GM18505 (cell line): Measurements from ENCODE around the gene RHBDL3.
"Not testable (repeated sequence)": the region's sequence is repeated elsewhere in the genome, so short reads cannot be mapped to it uniquely, and the experiment has no call there.

Experiments
- ATAC-seq: cut with Tn5 transposase; IDR thresholded peaks from one replicate; pipeline ENCODE4 v1.9.1; 2021; ENCODE audit not compliant: unreplicated experiment
- POLR2A ChIP-seq: IDR thresholded peaks from 4 replicates; pipeline ENCODE4 v1.6.1; 2011; ENCODE audit warnings: borderline replicate concordance; ENCODE audit not compliant: insufficient read depth, insufficient read length; ENCODE audit errors: extremely low read depth

Gene RHBDL3

DNA sequence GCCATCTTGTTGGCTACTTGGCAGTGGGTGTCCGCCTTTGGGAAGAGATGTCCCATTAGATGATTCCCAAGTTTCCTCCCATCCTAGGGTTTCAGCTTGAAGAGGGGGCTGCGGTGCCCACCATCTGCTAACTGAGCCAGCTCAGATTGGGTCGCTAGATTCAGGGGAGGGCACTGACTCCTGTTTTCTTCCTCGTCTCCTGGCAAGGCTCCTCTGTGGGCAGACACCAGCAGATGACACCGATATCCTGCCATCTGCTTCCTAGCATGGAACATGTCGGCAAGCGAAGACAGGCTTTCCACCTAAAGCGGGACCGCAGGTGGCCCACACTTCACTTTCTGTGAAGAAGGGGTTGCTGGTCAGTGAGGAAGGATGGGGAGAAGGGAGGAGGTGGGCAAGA, 49.0 kb downstream of the RHBDL3 start:
- ATAC-seq, result no peak
- no peak for TF ChIP-seq POLR2A

DNA sequence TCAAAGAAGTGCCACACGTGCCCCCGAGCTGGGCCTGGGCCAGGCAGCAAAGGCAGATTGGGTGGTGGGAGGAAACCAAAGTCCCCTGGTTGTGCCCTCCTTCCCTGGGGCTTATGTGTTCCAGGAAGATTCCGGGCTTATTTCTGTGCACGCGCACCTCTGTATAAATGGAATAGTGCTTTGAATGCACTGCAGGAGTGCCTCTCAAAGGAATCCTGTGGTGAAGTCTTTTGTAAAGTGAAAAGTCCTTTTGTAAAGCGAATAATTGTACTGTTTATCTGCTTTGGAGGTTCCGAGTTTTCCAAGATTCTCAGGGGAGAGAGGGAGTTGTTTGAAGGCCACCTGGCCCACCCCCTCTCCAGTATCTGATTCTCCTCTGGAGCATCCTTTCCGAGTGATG, 49.5 kb downstream of the RHBDL3 start:
- TF ChIP-seq POLR2A, result no peak
- ATAC-seq, result no peak

DNA sequence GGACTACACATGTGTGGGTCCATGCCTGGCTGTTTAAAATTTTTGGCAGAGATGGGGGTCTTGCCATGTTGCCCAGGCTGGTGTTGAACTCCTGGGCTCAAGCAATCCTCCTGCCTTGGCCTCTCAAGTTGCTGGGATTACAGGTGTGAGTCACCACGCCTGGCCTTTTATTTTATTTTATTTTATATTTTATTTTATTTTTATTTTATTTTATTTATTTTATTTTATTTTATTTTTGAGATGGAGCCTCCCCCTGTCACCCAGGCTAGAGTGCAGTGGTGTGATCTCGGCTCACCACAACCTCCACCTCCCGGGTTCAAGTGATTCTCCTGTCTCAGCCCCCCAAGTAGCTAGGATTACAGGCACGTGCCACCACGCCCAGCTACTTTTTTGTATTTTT, 51.0 kb downstream of the RHBDL3 start:
- ATAC-seq, result not testable (repeated sequence)

DNA sequence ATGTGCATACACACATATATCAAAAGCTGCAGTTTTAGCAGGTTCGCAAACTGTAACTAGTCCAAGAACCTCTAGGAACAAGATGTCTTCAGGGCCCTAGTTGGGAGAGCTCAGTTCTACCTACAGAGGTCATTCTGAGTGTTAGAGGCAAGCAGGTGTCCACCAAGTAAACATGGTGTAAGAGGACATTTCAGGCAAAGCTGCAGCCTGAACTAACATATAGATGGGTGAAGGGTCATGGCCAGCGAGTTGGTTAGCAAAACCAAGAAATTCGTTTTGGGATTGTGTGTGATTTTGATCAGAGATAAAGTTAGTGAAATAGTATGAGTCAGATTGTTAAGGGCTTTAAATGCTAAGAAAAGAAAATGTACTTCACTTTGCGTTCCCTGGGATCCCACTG, 51.7 kb downstream of the RHBDL3 start:
- no peak for TF ChIP-seq POLR2A
- no peak for ATAC-seq

DNA sequence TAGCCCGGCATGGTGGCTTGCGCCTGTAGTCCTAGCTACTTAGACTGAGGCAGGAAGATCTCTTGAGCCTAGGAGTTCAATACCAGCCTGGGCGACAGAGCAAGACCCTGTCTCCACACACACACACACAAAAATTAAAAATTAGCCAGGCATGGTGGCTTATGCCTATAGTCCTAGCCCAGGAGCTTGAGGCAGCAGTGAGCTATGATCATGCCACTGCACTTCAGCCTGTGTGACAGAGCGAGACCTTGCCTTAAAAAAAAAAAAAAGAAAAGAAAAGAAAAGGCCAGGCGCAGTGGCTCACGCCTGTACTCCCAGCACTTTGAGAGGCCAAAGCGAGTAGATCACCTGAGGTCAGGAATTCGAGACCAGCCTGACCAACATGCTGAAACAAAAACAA, 52.4 kb downstream of the RHBDL3 start:
- ATAC-seq, result no peak
- no peak for TF ChIP-seq POLR2A

DNA sequence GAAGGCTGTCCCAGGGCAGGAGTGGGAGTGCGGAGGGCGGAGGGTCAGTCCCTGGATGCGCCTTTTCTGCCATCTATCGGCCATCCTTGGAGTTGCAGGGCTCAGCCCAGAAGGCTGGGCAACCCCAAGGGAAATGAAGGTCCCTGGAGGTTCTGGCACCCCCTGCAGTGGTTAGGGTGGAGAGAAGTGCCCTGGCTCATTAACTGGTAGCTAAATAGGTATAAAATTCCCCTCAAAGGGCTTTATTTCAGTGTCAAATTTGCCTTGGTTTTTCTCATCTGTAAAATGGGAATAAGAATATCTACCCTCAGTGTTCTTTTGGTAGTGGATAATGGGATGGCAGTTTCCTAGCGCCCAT, 53.9 kb downstream of the RHBDL3 start:
- TF ChIP-seq POLR2A, result no peak
- ATAC-seq, result no peak

DNA sequence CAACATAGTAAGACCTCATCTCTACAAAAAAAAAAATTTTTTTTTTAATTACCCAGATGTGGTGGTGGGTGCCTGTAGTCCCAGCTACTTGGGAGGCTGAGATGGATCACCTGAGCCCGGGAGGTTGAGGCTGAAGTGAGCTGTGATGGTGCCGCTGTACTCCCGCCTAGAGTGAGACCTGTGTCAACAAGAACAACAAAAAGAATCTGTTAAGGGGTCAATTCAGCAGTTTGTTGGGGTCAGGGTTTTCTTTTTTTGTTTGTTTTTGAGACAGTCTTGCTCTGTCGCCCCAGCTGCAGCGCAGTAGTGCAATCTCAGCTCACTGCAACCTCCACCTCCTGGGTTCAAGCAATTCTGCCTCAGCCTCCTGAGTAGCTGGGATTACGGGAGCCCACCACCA, 54.4 kb downstream of the RHBDL3 start:
- not testable (repeated sequence) for ATAC-seq

DNA sequence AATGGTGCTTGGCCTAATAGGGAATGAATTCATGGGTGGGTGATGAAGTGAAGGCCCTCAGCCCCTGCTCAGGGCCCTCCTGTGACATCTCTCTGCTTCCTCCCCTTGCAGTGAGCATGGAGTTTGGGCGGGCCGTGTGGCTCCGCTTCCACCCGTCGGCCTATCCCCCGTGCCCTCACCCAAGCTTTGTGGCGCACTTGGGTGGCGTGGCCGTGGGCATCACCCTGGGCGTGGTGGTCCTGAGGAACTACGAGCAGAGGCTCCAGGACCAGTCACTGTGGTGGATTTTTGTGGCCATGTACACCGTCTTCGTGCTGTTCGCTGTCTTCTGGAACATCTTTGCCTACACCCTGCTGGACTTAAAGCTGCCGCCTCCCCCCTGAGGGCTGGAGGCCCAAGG, 55.2 kb downstream of the RHBDL3 start:
- no peak for TF ChIP-seq POLR2A
- no peak for ATAC-seq

DNA sequence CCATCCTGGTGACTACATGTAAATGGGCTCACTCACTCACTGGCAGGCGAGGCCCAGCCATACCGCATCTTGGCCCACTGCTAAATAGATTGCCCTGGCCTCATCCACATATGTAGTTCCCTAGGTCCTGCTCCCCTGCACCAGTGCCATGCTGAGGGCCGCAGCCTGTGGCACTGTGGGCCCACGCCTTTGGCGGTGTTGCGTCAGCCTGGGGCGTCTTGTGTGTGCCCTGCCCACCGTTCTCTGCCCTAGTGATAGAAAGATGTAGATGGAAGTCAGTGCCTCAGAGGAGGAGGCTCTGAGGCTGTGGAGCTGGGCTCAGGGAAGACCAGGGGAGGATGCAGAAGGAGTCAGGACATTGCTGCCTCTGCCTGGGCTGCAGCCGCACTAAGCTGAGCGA, 57.4 kb downstream of the RHBDL3 start:
- ATAC-seq, result no peak
- no peak for TF ChIP-seq POLR2A

DNA sequence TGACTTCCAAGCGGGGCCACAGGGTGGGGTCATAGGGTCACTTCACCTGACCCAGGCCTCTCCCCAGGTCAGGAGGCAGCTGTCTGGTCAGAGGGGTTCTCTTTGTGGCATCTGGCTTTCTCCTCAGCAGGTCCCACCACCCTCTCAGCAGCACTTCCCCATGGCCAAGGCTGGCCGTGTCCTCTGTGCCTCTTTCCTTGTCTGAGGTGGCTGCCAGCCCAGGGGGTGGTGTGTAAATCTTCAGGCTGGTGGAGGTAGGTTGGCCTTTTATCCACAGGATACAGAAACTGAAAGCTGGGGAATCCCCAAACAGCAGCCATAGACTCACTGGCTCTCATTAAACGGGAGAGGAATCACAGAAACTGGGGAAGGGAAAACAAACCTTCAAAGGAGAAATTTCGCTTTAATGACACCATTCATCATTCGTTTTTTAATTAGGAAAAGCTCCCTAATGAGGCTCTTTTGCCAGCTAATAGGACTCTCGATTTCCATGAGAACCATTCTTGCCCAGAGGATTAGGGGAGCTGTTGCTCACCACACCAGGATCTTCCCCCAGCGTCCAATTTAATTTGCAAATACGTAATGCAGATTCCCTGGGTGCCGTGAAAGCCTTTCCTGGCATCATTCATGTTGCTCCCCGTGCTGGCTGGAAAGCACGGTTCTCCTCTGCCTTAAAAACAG, 58.3 kb downstream of the RHBDL3 start:
- no peak for TF ChIP-seq POLR2A
- ATAC-seq, result no peak

DNA sequence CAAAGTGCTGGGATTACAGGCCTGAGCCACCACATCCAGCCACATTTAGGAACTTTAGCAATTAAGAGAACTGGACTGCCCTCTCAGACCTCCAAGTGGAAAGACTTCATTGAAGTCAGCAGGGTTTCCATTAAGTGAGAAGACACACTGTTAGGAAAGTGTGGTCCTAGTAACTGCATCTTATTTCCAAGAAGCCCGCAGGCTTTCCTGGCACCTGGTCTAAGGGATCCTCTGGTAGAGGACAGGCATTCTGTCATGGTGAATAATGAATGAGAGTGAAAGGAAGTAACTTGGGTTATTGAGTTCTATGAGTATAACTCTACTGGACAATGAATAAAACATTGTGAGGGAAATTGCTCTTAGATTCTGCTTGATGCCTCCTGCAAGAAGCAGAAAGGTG, 62.3 kb downstream of the RHBDL3 start:
- no peak for ATAC-seq
- TF ChIP-seq POLR2A, result no peak

DNA sequence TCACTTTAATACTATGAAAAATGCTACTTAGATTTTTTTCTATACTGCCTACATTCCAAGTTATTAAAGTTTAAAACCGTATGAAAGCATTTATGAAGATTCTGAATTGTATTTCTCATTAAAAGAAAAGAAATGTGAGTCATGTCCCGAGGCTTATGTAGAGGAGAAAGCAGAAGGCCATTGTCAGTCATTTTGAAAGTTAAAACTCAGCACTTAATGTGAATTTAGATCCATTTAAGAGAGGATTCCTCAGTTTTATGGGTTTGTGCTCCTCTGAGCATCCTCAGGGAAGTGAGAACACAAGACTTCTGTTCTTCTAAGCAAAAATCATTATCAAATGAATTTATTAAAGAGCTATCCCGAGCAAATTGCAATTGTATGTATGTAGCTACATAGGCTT, 64.5 kb downstream of the RHBDL3 start:
- TF ChIP-seq POLR2A, result no peak
- ATAC-seq, result no peak

DNA sequence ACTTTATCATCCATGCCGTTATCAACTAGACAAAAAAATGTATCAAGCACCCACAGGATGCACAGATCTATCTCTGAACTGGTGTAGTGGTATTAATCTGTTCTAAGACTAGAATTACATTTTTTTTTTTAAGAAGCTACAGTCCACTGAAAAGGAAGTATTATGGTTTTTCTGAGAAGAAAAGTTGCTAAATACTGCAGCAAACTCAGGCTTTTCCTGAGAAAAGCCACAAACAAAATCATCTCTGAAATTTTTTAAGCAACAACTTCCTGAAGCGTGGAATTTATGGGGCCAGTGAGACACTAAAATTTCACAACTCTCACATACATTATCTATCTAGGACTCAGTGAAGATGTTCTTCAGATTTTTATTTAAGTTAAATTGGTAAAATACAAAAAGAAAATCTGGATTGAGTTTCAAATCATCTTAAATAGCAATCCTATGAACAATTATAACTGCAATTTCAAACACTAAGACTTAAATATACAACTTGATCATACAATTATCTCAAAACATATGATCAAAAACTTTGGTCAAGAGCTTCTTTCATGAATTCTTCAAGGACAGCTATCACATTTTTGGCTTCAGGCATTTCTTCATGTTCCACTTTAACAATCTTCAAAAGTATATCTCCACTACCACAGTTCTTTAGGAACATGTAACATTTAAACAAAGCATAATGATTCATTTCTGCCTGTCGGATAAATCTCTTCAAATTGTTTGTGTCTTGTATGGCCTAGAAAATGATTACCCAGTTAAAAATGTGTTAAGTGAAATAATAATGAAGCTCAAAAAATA, 65.8 kb downstream of the RHBDL3 start:
- TF ChIP-seq POLR2A, result no peak

DNA sequence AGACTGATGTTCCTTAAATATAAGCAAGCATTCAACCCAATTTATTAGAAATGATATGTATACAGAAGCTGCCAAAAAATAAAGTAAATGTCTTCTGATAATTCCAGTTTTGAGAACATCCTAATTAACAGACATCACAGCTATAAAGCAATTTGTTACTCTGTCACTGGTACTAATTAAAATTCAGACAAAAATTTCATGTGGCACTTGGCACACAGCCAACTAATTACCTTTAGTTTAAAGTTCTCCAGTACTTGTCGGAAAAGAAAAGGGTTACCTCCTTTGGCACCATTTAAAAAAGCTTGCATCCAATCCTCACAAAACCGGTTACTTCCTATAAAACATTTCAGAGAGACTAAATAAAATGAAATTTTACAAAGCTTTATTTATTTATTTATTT, 67.6 kb downstream of the RHBDL3 start:
- no peak for TF ChIP-seq POLR2A

More for the DNA sequence above, 65.8 kb downstream of the RHBDL3 start:
- ATAC-seq, result no peak

DNA sequence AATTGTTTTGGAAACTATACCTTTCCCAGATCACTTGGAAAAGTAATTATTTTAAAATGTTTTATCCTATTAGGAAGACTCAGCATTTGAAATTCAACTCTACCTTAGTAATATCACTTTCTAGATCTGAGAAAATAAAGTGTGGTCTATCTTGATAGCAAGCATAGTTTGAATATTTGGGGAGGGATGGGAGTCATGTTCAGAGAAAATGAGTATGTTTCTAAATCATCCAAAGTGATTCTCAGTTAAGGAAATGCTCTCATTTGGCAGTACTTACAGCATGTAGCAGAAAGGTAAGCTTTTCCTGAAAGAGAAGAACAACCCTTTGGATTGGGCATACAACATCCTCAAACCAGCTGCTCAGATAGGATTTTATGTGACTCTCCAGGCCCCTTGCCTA, 69.4 kb downstream of the RHBDL3 start:
- no peak for TF ChIP-seq POLR2A

More for the DNA sequence above, 67.6 kb downstream of the RHBDL3 start:
- no peak for ATAC-seq

DNA sequence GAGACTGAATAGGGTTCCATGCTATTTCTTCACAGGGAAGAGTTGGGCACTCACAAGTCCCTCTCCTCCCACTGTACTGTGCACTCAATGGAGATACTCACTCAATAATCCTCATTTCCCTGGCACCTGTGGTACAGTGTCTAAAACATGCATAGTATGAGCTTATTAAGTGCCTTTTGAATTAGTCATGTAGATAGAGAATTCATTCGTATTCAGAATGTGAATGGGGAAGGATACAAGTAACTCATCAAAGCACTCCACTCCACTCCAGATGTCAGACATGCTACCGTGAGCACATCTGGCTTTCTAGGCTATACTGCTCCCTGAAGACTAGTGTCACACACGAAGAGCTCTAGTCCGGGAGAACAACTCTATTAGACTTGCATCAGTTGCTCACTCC, 70.1 kb downstream of the RHBDL3 start:
- no peak for TF ChIP-seq POLR2A
- no peak for ATAC-seq

More for the DNA sequence above, 69.4 kb downstream of the RHBDL3 start:
- no peak for ATAC-seq
